ENCODE results near the gene SLC38A6.

DNA sequence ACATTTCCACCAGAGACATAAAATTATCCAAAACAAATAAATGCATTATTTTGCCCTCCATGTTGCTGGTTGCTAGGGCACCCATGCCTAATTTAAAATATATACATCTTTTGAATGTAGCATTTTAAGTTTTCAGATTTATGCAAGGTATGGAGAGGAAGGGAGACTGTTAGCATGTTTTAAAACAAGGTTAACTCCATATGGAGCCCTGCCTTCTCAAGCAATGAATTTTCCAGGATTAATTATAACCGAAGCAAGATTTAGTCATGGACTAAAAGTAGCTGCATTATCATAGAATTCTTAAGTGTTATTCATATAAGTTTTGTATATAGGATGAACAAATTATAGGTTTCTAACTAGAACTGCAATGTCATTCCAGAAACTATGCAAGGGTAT lies 37.4 kb upstream of the SLC38A6 start:
- no peak for TF ChIP-seq CTCF (IDR thresholded peaks at IDR 0.05)
- TF ChIP-seq POLR2A (IDR thresholded peaks at IDR 0.05), result no peak

Data from body of pancreas (tissue), 4 donors.